Measurements from ENCODE around the gene RIMBP2. TPM values are rescaled to one million over a fixed set of nuclear protein-coding genes. Genes with fewer than 3 reads are reported as not detected.

RIMBP2 gene
- total RNA-seq, 4 donors from 2014 or later: 0.22 to 1.4 (median 1.2) TPM; not detected in 1

GRCh38 chr12:130627175-130627574 lies 88.9 kb downstream of the RIMBP2 start:
- no peaks in the 10 kb centered on the region for H3K4me1 ChIP-seq
- H3K27ac ChIP-seq: no peak overlapping the region
- no peaks in the 10 kb centered on the region for H3K36me3 ChIP-seq
- no peak overlapping the region for H3K4me3 ChIP-seq
- WGBS, 2 donors: 92 to 96% methylated on average over 7 of the region's 7 CpGs
- peaks cover 0 to 27% (median 0%) of the 10 kb centered on the region in 4 donors for H3K9me3 ChIP-seq
- no peak for TF ChIP-seq CTCF (IDR thresholded peaks at IDR 0.05)
- TF ChIP-seq EP300 (IDR thresholded peaks at IDR 0.05): no peak
- TF ChIP-seq POLR2A (IDR thresholded peaks at IDR 0.05): no peak
- no peak for DNase-seq (ENCODE audit: low spot score in 2 of 2)
- no peaks in the 10 kb centered on the region for H3K27me3 ChIP-seq

DNA sequence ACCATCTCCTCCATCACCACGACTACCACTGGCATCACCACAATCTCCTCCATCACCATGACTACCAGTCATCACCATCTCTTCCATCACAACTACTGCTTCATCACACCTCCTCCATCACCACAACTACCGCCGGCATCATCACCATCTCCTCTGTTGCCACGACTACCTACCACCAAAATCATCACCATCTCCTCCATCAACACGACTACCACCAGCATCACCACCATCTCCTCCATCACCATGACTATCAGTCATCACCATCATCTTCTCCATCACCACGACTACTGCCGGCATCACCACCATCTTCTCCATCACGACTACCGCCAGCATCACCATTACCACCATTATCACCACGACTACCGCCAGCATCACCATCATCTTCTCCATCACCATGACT lies 89.5 kb downstream of the RIMBP2 start:
- WGBS, 2 donors: 85 to 86% methylated on average over 11 of the region's 11 CpGs
- peaks cover 0 to 32% (median 0%) of the 10 kb centered on the region in 4 donors for H3K9me3 ChIP-seq
- no peak overlapping the region for H3K4me3 ChIP-seq
- H3K27ac ChIP-seq: no peak overlapping the region
- no peaks in the 10 kb centered on the region for H3K36me3 ChIP-seq
- no peaks in the 10 kb centered on the region for H3K4me1 ChIP-seq
- H3K27me3 ChIP-seq: no peaks in the 10 kb centered on the region
- TF ChIP-seq EP300 (IDR thresholded peaks at IDR 0.05) (no peak), POLR2A (IDR thresholded peaks at IDR 0.05) (no peak), CTCF (IDR thresholded peaks at IDR 0.05) (no peak)
- DNase-seq (ENCODE audit: low spot score in 2 of 2): no peak

DNA sequence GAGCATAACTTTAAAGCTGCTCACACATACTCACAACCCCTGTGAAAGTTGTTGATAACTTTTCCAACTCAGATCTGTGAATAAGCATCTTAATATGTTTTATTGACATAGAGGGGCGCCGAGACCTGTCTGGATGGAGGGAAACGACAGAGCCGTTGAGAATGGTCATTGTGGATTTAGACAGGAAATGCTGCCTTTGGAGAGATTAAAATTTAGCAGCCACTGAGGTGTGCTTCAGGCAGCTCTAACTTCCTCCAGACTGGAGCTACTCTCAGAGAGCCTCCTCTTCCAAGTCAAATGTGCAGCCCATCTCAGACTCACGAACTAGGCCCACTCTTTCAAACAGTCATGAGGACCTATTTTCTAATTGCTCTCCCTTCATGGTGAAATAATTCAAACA lies 90.9 kb downstream of the RIMBP2 start:
- no peaks in the 10 kb centered on the region for H3K36me3 ChIP-seq
- no peaks in the 10 kb centered on the region for H3K27me3 ChIP-seq
- TF ChIP-seq POLR2A (IDR thresholded peaks at IDR 0.05): no peak
- WGBS, 2 donors: 37 to 44% methylated on average over 5 of the region's 5 CpGs
- no peak overlapping the region for H3K27ac ChIP-seq
- peaks cover 0 to 44% (median 0%) of the 10 kb centered on the region in 4 donors for H3K9me3 ChIP-seq
- no peaks in the 10 kb centered on the region for H3K4me1 ChIP-seq
- DNase-seq (ENCODE audit: low spot score in 2 of 2): no peak
- H3K4me3 ChIP-seq: no peak overlapping the region

DNA sequence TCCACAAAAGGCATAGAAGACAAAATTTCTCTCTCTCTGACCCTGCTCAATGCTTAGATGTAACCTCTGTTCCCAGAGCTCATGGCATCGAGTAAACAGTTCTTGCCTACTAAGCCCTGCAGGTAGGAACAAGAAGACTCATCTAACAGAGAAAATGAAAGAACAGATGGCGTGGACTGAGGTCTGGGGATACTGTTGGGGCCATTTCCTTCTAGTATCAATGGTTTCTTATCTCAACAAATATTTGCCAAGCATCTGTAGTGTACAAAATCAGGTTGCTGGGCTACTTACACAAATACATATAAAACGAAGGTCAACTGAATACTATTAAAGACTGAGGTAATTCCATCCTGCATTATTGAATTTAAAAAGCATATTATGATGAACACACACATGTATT lies 93.3 kb downstream of the RIMBP2 start:
- TF ChIP-seq EP300 (IDR thresholded peaks at IDR 0.05): no peak
- TF ChIP-seq CTCF (IDR thresholded peaks at IDR 0.05): no peak
- TF ChIP-seq POLR2A (IDR thresholded peaks at IDR 0.05): no peak
- Histone ChIP-seq H3K27ac (no peak overlapping the region), H3K27me3 (no peaks in the 10 kb centered on the region), H3K4me1 (no peaks in the 10 kb centered on the region), H3K4me3 (no peak overlapping the region), H3K36me3 (no peaks in the 10 kb centered on the region), H3K9me3 (peaks cover 0 to 53% (median 0%) of the 10 kb centered on the region in 4 donors)
- no peak for DNase-seq (ENCODE audit: low spot score in 2 of 2)
- 79 to 83% methylated on average over 3 of the region's 3 CpGs for WGBS, 2 donors

DNA sequence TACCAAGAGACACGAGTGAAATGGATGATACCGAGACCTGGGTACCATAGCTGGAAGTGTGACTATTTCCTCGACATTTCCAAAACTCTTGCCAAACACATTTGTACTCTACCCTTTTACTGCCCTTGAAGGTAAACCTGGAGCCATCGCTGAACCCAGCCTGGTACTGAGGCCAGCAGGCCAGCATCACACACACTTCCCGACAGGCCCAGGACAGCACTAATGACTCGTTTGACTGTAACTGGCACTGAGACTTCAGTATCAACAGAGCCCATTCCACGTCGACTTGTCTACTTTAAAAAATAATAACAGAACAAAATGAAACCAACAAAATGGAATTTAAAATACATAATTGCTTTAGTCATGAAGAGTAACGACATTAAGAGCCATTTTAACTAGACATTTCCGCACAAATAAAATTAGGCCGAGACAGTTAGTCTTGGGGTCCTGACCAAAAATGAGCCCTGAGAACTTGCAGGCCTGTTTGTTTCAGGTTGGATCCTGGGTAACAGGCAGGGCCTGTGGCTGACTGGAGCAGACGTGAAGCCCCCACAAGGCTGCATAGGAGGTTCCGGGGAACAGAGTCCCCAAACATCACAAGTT lies 94.3 kb downstream of the RIMBP2 start:
- H3K36me3 ChIP-seq: no peaks in the 10 kb centered on the region
- no peak overlapping the region for H3K4me3 ChIP-seq
- TF ChIP-seq CTCF (IDR thresholded peaks at IDR 0.05) (no peak), EP300 (IDR thresholded peaks at IDR 0.05) (no peak), POLR2A (IDR thresholded peaks at IDR 0.05) (no peak)
- no peak for DNase-seq (ENCODE audit: low spot score in 2 of 2)
- peaks cover 0 to 47% (median 0%) of the 10 kb centered on the region in 4 donors for H3K9me3 ChIP-seq
- H3K4me1 ChIP-seq: no peaks in the 10 kb centered on the region
- no peak overlapping the region for H3K27ac ChIP-seq
- 92 to 93% methylated on average over 13 of the region's 13 CpGs for WGBS, 2 donors
- no peaks in the 10 kb centered on the region for H3K27me3 ChIP-seq

All from tibial nerve (tissue), 4 donors.